ENCODE data around the gene CYRIA.
A peak's percentile ranks its signal among the peaks of the same experiment; 100 is the strongest.

Gene CYRIA

DNA sequence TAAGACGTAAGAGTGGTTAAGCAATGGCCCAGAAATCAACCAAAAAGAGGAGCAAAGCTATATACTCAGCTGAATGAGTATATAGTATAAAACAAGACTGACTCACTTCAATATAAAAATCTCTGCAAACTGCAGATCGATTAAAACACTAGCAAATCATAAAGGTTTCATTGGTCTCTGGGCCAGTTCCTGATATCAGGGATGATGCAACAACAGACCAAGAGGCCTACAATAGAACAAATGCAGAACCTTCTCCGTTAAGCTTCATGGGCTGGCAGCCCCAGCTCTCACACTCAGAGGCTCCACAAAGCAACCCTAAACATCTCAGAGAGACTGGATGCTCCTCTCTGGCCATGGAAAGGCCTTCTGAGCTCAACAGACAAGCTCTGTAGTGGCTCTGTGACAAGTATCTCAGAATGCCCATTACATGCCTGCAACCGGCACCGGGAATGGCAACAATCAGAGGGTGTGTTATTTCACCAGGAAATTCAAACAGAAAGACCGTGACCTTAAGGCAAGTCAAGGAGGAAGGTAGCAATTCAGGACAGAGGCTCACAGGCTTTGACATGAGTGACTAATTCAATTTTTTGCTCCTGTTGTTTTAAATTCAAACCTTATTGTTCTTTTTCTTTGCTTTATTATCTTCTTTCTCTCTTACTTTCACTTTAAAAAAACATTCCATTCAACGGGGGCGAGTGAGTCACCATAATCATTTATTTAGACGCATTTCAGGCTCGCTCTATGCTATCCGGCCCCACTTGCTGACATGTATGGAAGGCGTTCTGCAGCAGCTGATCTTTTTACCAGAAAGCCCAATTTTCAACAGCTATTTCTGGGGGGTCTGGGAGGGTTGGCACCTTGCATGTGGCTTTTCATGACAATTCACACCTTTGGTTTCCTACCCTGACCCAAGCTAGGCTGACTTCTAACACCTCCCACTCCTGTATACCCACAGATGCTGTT is 15.1 kb downstream of the CYRIA start:
- no peak for DNase-seq (ENCODE audit: low spot score)

DNA sequence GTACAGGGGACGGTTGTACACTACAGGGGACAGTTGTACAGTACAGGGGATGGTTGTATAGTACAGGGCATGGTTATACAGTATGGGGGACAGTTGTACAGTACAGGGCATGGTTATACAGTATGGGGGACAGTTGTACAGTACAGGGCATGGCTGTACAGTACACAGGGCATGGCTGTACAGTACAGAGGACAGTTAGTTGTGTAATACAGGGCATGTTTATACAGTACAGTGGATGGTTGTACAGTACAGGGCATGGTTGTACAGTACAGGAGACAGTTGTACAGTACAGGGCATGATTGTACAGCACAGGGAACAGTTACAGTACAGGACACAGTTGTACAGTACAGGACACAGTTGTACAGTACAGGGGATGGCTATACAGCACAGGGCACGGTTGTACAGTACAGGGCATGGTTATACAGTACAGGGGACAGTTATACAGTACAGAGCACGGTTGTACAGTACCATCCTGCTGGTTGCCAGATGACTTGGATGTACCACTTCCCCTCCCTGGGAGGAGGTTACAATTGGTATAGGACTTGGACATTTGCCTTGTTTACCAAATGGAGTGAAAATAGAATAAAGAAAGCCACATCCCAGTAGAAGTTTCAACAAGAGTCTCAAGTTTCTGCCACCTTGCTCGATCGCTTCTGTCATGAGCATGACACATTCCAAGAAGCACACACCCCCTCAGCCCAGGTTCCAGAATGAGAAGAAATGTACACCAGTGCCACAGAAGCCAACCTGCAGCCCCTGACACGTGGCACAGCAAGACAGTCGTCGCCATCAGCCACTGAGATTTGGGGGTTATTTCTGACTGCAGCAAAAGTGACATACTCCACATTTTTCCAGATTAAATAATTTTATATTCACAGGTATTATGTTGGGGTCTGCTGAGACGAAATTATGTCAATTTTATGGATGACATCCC is 16.0 kb downstream of the CYRIA start:
- no peak for DNase-seq (ENCODE audit: low spot score)

DNA sequence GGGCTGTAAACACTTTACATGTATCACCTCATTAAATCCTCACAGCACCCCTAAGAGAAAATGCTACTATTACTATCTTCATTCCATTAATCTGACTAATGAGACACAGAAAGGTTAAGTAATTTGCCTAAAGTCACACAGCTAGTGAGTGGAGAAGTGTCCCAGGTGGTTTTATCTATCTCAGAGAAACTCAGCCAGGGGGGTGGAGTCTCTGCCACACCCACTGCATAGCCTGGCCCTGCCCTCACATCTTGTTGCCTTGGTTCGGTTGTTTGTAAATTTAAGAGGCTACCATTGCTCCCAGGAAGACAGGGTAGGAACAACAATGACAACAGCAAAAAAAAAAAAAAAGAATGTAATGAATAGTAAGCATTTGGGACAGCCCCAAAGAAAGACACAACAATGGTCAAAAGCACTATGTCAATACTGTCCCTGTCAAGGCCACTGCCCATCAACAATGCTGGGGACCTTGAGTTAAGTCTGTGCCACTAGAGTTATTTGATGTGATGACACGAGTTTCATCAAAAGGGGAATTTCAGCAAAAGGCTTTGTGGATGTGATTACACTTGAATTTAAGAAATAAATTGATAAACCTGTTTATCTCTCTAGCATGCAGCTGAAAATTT is 17.5 kb downstream of the CYRIA start:
- DNase-seq (ENCODE audit: low spot score) = no peak

DNA sequence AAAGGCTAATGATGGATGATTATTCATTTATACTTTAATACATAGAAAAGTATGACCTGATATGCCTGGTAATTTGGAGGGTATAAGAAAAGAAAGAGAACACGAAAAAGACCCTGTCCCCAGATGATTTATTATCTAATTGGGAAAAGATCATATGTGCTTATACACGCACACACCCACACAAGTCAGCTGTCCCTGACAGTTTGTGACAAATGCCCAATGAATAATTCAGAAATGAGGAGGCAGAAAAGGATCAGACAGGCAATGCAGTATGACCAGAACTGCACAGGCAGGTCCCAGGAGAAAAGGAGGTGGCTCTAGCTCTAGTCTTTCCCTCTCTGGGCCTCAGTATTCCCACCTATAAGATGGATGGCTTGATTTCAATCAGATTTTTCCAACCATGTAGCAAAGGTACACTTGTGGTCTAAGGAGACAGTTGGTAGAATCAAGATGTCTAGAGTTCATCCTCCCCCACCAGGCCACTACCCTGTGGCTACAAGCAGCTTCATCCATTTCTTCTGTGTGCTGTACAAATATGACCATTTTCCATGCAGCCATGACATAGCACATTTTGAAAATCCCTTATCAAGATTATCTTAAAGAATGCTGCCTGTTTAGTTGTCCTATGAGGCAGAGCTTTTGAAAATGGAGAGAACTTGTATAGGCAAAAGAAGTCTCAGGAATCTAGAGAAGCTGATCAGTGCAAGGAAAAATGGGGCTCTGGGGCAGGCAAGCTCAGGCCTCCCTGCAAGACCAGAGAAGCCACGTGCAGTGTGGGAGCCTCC is 19.7 kb downstream of the CYRIA start:
- no peak for DNase-seq (ENCODE audit: low spot score)

DNA sequence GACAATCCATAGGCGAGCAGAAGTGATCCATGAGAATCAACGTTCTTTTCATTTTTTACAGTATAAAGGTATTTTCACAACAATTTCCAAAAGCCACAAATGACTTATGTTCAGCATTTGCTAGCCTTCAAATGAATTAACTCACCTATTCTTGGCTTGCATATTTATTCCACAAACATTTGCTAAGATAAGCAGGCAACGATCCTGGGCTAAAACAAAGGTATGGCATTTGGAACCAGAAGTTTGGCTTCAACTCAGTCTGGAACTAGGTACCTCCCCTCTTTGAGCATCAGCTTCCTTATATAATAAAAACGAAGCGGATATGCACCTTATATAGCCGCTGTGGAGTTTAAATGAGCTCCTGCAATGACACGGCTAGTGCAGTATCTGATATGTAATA is 20.5 kb downstream of the CYRIA start:
- DNase-seq (ENCODE audit: low spot score) = no peak

DNA sequence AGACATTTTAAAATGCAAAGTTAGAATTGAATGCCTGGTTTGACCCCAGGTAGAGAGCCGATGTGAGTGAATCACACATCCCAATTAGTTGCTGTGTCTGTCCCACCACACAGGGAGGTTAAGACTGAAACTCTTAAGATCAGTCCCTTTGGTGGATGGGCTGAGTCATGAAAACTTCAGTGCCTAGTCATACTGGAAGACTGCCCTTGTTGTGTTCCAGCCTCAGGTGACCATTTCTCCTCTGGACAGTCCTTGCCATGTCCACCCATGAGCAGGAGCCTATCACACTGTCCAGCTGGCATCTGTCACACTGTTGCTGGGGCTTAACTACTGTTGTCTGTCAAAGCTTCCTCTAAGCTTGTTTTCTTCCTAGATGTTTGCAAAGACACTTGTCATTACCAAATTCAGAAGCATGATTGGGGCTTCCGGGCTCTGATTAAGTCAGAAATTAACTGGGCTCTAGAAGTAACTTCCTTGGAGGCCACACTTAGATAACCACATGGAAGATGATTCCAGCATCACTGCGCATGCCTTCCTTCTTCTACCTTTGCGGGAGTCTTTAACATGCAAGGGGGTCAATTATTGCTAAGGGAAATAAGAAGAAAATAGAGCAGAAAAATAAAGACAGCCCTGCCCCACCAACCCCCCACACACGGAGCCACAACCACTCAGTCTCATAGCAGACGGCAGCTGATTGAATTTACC is 21.3 kb downstream of the CYRIA start:
- DNase-seq (ENCODE audit: low spot score) = no peak

DNA sequence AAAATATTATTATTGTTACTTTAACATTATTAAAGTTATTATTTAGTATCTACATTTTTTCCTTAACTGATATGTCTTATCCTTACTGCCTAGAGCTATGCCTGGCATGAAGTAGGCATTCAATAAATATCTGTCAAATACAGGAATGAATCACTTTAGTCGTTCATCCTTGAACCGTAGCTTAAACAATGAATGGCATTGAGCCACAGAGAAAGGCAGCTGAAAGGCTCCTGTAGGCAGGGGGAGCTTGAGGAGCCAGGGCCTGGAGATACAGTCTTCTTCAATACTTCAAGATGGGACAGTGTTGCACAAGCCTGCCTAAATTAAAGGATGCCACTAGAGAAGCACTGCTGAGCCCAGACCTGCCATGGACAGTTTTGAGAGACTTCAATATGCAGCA is 22.5 kb downstream of the CYRIA start:
- no peak for DNase-seq (ENCODE audit: low spot score)

DNA sequence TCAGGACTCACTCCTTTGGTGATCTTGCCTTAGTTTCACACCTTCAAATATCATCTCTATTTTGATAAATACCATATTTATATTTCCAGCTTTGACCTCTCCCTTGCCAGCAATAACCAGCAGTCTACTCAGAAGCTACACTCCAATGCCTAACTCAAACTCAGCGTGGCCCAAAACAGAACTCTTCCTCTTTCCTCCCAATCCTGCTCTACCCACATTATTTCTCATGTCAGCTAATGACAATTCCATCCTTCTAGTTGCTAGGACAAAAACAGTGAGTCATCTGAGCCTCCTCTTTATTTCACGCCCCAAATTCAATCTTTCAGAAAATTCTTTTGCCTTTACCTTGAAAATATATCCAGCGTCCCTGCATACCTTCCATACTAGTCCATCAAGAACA is 23.5 kb downstream of the CYRIA start:
- DNase-seq (ENCODE audit: low spot score) = no peak

DNA sequence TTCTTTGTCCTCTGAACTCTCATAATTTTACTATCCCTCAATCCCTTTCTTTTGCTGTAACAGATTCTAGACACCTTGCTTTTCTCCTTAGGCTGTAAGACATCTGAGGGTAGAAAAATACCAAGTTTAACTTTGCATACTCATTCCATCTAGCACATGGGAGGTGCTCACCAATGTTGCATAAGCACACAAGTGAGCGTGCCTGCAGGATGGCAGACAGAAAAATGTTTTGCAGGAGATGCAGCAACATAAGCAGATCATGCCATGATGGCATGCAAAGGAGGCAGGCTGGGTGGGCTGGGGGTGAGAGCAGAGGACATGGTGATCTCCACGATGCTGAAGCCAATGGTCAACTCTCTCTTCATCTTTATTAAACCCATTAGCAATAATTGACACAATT is 24.1 kb downstream of the CYRIA start:
- no peak for DNase-seq (ENCODE audit: low spot score)

DNA sequence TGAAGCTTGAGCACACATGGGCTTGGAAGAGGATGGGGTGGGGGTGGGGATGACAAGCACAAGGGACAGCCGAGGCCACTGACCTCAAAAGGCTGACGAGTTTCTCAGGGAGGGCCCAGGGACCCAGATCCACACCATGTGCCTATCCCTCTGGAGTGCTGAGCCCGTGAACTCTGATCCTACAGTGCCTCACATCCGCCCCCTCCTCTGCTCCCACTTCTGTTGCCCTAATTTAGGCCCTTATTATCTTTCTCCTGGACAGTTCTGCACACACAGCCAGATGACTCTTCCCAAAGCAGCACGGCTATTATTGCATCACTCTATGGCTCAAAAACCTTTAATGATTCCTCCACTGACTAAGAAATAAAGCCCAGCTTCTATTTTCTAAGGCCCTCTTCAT is 24.8 kb downstream of the CYRIA start:
- DNase-seq (ENCODE audit: low spot score) = no peak

DNA sequence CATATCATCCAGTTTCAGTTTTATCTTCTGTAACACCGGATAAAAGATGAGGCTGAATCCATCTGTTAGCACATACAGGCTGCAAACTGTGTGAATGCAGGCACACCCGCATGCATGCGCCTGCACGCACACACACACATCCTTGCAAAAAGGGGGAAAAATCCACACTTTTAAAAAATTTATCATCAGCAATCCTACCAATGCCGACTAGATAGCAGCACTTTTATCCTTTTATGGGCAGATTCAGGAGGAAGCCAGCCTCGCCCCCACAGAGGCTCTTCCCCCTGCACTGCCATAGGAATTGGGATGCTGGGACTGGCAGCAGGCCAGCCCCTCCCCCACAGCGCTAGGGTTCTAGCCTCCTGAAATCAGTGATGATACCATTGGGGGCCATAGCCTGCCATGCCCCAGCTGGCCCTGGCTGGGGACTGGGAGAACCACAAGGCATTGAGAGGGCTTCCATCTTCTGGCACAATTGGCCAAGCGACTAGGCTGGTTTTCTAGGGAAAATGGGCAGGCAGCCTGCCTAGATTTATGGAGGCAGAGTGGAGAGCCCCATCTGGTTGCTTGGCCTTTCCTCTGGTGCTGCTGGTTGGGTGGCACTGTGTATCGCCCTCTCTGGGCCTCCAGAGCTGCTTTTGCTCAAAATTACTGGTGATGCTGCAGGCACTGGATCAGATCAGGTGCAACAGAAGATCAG is 25.5 kb downstream of the CYRIA start:
- DNase-seq (ENCODE audit: low spot score) = no peak

DNA sequence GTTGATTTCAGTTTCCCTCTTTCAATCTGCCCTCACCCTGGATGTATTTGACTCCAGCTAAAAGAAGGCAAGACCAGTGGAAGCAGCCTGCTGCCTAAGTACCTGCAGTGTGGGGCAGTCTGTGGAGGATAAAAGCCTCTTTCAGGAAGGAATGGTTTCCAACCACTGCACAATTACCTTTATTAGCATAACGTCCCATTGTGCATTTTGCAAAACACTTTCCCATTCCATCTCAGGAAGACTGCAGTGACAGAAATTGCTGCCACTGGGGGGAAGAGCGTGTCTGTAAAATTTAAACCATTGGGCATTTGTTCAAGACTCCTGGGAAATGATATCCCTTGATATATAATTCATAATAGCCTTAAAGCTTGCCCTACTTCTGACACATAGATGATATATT is 26.2 kb downstream of the CYRIA start:
- DNase-seq (ENCODE audit: low spot score) = no peak

DNA sequence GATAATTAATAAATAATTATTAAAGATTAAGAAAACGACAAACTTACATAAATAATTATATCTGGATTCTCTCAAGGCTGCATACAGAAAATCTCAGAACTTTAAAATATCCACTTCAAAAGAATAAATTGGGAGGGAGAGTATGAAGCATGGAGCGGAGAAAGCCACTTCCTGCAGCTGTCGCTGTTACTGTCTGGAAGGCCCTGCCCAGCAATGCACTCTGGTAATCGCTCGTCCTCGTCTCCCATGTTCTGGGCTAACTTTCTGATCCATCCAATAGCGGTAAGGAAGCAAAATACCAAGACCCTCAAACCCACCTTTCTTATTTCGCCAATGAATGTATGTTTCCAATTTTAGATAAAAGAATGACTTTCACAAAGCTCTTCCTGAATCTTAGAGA is 26.7 kb downstream of the CYRIA start:
- no peak for DNase-seq (ENCODE audit: low spot score)

DNA sequence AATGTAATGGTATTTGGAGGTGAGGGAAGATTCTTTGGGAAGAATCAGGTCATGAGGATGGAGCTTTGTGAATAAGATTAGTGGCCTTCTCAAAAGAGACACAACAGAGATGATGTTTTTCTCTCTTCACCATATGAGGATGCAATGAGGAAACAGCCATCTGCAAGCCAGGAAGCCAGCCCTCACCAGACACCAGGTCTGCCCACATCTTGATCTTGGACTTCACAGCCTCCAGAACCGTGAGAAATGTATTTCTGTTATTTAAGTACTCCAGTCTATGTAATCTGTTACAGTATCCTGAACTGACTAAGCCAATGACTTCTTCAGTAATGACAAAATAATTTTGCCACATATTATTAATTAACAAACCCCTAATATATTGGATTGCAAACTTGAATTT is 28.3 kb downstream of the CYRIA start:
- DNase-seq (ENCODE audit: low spot score) = no peak

DNA sequence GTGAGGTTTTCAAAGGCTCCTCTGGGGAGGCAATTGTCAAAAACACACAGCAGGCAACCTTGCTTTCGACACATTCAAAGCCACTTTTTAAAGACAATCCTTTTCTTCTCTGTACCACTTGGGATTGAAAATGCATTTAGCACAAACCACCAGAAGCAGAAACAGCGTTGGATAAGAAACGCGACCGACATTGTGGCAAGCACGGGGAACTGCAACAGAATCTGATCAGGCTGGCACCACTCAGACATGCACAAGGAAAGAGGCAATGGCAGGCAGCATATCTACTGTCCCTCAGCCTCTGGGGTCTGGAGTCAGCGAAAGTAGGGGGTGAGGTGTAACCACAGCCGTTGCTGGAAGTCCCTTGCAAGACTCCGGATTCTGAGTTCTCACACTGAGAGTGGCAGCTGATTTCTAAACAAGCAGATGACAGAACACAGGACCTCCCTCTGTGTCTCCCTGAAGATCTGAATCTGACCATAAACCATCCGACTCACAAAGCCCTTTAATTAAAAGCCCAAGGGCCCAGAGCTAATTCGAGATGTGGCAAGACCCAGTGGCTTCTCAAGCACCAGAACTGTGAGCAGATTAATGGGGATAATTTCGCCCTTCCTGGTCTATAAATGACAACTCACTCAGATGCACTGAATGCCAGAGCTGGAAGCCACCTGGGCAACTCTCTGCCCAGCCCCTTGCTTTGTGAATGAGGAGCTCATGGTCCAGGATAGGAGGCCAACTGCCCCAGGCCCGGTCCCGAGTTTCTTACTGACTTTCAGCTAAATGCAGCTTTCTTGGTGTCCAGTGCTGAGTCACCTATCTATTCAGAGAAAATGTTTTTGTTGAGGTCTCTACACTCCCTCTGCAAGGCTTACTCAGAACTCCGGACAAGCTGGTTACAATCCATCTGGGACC is 29.6 kb downstream of the CYRIA start:
- no peak for DNase-seq (ENCODE audit: low spot score)

DNA sequence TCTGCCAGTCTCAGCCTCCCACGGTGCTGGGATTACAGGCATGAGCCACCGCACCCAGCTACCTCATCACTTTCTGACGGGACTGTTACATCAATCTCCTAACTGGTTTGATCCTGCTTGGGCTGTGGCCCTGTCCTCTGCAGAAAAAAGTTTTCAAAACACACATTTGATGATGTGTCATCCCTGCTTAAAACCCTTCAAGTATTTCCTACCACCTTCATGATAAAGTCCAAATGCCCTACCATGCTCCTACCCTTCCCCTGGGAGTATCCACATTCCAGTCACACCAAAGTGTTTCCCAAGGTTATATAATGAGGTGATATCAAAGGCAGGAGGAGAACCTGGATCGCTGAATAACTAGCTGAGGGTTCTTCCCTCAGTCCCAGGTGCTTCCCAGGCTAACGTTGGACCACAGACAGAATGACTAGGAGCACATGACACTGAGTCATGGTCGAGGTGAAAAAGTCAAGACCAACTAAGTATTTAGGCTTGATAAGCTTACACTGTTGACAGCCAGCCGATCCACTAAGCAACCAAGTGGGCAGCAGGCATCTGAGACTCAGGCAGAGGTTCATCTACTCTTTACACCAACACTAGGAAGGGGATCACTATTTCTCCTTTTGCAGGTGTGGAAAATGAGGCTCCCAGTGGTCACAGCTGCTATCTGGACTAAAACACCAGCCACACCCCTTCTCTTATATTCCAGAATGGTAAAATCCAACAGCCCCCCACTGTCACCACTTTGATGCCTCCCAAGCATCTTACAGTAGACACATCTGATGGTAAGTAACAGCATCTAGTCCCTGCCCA is 31.8 kb downstream of the CYRIA start:
- no peak for DNase-seq (ENCODE audit: low spot score)

DNA sequence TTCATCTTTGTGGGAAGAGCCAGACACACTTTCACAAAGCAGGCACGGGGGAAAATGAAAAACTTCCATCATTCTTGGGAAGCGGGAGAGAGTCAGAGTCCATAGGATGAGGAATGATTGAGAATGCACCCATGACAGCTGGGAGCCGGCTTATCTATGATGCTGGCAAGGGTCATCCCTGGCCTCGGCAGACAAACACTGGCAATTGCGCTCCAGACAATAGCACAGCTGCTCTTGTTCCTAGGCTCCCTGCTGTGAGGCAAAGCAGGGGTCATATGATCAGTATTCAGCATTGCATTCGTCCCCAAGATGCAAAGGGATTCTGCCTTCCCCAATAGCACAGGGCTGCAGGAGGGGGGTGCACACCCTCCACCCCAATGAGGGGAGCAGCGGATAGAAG is 33.0 kb downstream of the CYRIA start:
- no peak for DNase-seq (ENCODE audit: low spot score)

DNA sequence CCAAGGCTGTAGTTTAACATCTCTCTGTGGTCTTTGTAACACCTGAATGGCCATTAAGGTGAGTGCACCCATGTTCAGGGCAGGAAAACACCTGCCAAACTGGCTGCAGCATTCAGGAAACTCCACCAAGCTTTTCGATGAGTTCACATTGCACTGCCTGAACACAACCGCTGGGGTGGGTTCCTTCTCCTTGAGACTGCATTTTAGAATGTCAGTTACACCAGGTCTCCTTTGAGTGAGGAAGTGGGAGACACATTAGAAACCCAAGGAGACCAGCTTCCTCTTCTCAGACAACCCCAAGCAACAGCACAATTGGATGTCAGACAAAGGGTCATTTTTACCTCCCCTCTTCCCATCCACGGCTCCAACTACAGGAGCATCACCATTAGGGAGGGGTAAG is 35.2 kb downstream of the CYRIA start:
- peak; percentile 5 for DNase-seq (ENCODE audit: low spot score)

DNA sequence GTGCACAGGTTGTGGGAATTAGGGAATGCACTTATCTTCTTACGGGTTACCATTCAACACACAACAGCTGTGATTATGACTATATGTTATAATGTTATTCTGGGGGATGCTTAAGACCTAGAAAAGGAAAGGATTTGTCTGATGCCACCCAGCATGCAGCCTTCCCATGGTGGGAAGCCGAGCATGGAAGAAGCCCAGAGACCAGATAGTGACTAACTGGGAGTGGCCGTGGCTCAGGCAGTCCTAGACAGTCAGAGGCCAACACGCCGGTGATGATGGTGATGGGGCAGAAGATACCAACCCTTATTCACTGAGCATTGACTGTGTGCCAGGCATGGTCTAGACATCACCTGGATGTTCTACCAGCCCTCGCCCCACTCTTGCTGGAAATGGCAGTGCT is 35.9 kb downstream of the CYRIA start:
- no peak for DNase-seq (ENCODE audit: low spot score)
